ENCODE results near the gene ATRIP. TPM values are rescaled to one million over a fixed set of nuclear protein-coding genes. Genes with fewer than 3 reads are reported as not detected.
A peak's percentile ranks its signal among the peaks of the same experiment; 100 is the strongest.

The ATRIP gene
- total RNA-seq, 6 experiments from 2014 or later, result 7.0 to 10.5 (median 8.2) TPM

- Mint-ChIP-seq H3K36me3 (ENCODE audit: low read depth) (no peaks in the 10 kb centered on the region), H3K27me3 (ENCODE audit: insufficient read depth) (peaks cover 8% of the 10 kb centered on the region), H3K27ac (no peak overlapping the region), H3K4me3 (no peak overlapping the region), H3K9me3 (no peaks in the 10 kb centered on the region), H3K4me1 (ENCODE audit: low read depth) (peaks cover 22% of the 10 kb centered on the region)
- no peak for TF ChIP-seq CTCF (IDR thresholded peaks at IDR 0.05)
- no peak for DNase-seq
These were observed 22.4 kb upstream of the ATRIP start for GRCh38 chr3:48423883-48424695.

- H3K27ac Mint-ChIP-seq, result no peak overlapping the region
- DNase-seq, result no peak
These were observed 21.2 kb upstream of the ATRIP start for GRCh38 chr3:48425281-48425812.

GRCh38 chr3:48426401-48426909, 20.1 kb upstream of the ATRIP start:
- DNase-seq, result no peak
- Mint-ChIP-seq H3K4me3 (no peak overlapping the region), H3K27ac (no peak overlapping the region), H3K9me3 (no peaks in the 10 kb centered on the region), H3K4me1 (ENCODE audit: low read depth) (peaks cover 33% of the 10 kb centered on the region), H3K27me3 (ENCODE audit: insufficient read depth) (no peaks in the 10 kb centered on the region), H3K36me3 (ENCODE audit: low read depth) (0 out of 2 replicates have a peak, but pooled peaks cover under 1% of the 10 kb centered on the region)
- TF ChIP-seq CTCF (IDR thresholded peaks at IDR 0.05), result no peak

More at GRCh38 chr3:48425281-48425812, 21.2 kb upstream of the ATRIP start:
- H3K9me3 Mint-ChIP-seq, result no peaks in the 10 kb centered on the region
- H3K4me3 Mint-ChIP-seq, result no peak overlapping the region
- peaks cover 28% of the 10 kb centered on the region for H3K4me1 Mint-ChIP-seq (ENCODE audit: low read depth)
- no peak for TF ChIP-seq CTCF (IDR thresholded peaks at IDR 0.05)
- H3K27me3 Mint-ChIP-seq (ENCODE audit: insufficient read depth), result peaks cover 8% of the 10 kb centered on the region; the same call in 1 of the 2 replicates
- no peaks in the 10 kb centered on the region for H3K36me3 Mint-ChIP-seq (ENCODE audit: low read depth)

GRCh38 chr3:48426944-48427629, 19.4 kb upstream of the ATRIP start:
- no peak for DNase-seq
- Mint-ChIP-seq H3K36me3 (ENCODE audit: low read depth) (peaks cover 6% of the 10 kb centered on the region), H3K4me1 (ENCODE audit: low read depth) (peaks cover 39% of the 10 kb centered on the region), H3K27ac (no peak overlapping the region), H3K9me3 (no peaks in the 10 kb centered on the region), H3K27me3 (ENCODE audit: insufficient read depth) (no peaks in the 10 kb centered on the region), H3K4me3 (peak overlapping the region; percentile 1; the same call in 1 of the 2 replicates)
- TF ChIP-seq CTCF (IDR thresholded peaks at IDR 0.05), result no peak

GRCh38 chr3:48427630-48427962, 18.9 kb upstream of the ATRIP start:
- H3K9me3 Mint-ChIP-seq, result no peaks in the 10 kb centered on the region
- H3K27ac Mint-ChIP-seq, result no peak overlapping the region
- DNase-seq, result no peak
- TF ChIP-seq CTCF (IDR thresholded peaks at IDR 0.05), result no peak
- no peaks in the 10 kb centered on the region for H3K27me3 Mint-ChIP-seq (ENCODE audit: insufficient read depth)
- peaks cover 44% of the 10 kb centered on the region for H3K4me1 Mint-ChIP-seq (ENCODE audit: low read depth)
- H3K36me3 Mint-ChIP-seq (ENCODE audit: low read depth), result peaks cover 6% of the 10 kb centered on the region
- peak overlapping the region; percentile 74; the same call in 1 of the 2 replicates for H3K4me3 Mint-ChIP-seq

All from HFFc6 (cell line).